GM18868 (cell line): ENCODE data around the gene MRFAP1L1.

Experiments used
- ATAC-seq: cut with Tn5 transposase; IDR thresholded peaks from one replicate; pipeline ENCODE4 v1.9.1; 2021; ENCODE audit warnings: mild to moderate bottlenecking, moderate library complexity; ENCODE audit not compliant: unreplicated experiment

MRFAP1L1 gene

DNA sequence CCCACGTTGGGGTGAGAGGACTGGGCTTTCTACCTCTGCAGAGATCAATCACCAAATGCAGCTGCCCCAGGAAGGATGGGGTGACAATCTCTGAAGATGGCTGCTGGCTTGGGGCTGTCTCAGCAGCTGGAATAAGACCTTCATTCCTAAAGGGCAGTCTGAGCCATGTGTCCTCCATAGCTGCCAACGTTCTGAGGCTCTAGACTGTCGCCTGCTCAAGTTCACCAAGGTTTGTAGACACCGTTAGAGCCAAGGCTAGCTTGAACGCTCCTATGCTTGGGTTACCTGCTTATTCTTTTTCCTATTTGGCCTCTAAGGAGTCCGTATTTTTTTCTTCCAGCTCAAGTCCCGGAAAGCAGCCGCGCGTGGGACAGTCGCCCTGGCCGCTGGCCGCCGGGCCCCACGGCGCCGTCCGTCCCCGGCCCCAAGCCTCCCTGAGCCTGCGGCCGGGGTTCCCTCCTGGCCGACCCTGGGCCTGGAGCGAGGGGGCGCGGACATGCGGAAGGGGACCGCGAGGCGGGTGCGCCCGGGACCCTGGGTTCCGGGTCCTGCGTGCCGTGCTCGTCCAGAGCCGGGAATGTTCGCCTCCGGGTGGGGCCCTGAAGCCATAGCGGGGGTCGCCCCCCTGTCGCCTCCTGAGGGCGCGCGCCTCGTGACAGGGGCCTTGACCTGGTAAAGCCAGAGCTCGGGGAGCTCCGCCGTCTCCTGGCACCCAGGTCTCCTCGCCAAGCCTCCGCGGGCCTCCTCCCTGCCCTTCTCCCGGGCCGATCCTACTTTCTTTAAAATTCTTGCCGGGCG, 45.9 kb downstream of the MRFAP1L1 start:
- no peak for ATAC-seq

DNA sequence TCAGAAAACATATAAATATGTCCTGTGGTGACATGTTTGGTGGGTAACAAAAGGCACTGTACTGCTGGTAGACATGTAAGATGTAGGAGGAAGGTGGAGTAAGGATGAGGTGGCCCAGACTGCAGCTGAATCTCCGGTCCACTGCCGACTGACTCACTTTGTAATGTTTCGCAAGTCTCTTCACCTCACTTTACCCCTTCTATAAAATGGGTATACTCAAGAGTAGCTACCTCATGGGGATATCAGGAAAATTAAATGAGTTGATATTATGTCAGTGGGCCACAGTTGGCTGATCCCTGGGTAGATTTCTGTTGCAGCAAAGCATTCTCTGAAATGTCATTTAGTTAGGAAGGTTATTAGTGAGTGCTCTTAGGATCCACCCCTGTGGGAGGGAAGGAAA, 47.1 kb downstream of the MRFAP1L1 start:
- ATAC-seq: no peak

DNA sequence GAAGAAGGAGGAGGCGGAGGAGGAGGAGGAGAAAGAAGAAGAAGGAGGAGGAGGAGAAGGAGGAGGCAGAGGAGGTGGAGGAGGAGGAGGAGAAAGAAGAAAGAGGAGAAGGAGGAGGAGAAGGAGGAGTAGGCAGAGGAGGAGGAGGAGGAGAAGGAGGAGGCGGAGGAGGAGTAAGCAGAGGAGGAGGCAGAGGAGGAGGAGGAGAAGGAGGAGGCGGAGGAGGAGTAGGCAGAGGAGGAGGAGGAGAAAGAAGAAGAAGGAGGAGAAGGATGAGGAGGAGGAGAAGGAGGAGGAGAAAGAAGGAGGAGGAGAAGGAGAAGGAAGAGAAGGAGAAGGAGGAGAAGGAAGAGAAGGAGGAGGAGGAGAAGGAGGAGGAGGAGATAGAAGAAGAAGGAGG, 49.2 kb downstream of the MRFAP1L1 start:
- ATAC-seq: no peak

DNA sequence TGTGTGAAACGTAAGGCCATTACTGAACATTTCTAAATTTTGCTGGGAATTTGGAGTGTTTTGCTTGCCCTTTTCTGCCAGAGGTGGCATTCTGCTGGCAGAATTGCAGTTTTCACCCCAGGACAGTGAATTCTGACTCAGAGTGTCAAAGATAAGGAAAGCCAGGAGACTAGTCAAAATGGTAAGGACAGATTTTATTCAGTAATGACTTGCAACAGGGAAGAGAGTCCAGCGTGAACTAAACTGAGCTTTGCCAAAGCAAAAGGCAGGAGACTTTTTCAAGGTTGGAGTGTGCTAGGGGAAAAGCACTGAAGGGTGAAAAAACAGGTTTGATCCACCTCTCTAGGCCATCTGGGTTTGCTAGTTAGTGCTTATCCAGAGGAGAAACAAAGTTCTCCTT, 49.8 kb downstream of the MRFAP1L1 start:
- ATAC-seq: no peak

DNA sequence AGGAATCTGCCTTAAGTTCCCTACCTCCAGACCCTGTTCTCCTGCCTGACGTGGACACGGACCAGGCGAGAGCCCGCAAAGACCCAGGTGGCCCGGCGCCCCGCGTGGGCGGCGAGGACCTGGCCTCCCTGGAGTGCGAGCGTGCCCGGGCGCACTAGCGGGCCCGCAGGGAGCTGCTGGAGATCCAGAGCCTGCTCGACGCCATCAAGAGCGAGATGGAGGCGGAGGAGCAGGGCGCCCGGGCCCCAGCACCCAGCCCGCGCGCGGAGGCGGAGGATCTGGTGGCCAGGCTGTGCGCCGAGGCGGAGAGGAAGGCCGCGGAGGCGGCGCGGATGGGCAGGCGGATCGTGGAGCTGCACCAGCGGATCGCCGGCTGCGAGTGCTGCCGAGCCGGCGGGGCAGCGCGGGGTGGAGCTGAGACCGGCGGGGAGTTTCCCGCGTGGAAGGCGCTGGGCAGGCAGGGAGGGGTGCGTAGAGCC, 51.0 kb downstream of the MRFAP1L1 start:
- ATAC-seq: peak; percentile 60

DNA sequence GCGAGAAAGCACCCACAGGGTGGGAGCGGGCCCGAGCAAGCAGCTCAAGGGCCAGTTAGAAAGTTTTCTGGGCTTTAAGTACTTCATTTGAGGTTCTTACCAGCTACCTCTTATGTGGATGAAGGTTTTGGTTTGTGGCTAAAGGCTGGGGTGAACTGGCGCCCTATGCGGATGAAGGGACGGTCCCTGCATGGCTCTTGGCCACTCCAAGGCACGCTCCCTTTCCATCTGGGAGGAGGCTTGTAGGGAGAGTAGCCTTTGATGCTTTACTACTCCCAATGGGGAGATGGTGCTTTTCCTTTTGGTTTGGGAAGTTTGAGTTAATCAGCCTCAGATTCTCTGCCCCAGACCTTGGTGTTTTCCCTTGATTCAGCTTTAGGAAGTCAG, 51.5 kb downstream of the MRFAP1L1 start:
- no peak for ATAC-seq
